IPS DF 6.9 (cell line): ENCODE results near the gene OPCML.

Source experiments
- DNase-seq: peaks from one replicate; pipeline ENCODE4 v3.0.0-alpha.2; 2013; ENCODE audit warnings: low read depth, low spot score
- H3K27ac ChIP-seq: one replicate; pipeline ENCODE4 v1.5.1; 2013; ENCODE audit warnings: low read length, control low read depth
- H3K27me3 ChIP-seq: 2 replicates; pipeline ENCODE4 v1.6.1; 2013; ENCODE audit warnings: mild to moderate bottlenecking, low read length; ENCODE audit not compliant: control insufficient read depth, insufficient read depth
- H3K36me3 ChIP-seq: 2 replicates; pipeline ENCODE4 v1.6.1; 2013; ENCODE audit warnings: low read length; ENCODE audit not compliant: control insufficient read depth, insufficient read depth
- H3K4me1 ChIP-seq: 2 replicates; pipeline ENCODE4 v1.6.1; 2013; ENCODE audit warnings: low read length; ENCODE audit not compliant: control insufficient read depth, insufficient read depth
- H3K4me3 ChIP-seq: 2 replicates; pipeline ENCODE4 v1.5.1; 2013; ENCODE audit warnings: mild to moderate bottlenecking, low read length
- H3K9me3 ChIP-seq: 2 replicates; pipeline ENCODE4 v1.6.1; 2013; ENCODE audit warnings: low read length, inconsistent platforms; ENCODE audit not compliant: control insufficient read depth, insufficient read depth
- WGBS: extraction: QIAGEN DNeasy Blood & Tissue Kit; methylation state at CpG from one replicate; pipeline ENCODE4 v1.1.7; 2013; ENCODE audit warnings: mixed read lengths, missing lambda C conversion rate; ENCODE audit not compliant: insufficient read length, insufficient coverage; 5-methylcytosine and 5-hydroxymethylcytosine counted together

OPCML gene

DNA sequence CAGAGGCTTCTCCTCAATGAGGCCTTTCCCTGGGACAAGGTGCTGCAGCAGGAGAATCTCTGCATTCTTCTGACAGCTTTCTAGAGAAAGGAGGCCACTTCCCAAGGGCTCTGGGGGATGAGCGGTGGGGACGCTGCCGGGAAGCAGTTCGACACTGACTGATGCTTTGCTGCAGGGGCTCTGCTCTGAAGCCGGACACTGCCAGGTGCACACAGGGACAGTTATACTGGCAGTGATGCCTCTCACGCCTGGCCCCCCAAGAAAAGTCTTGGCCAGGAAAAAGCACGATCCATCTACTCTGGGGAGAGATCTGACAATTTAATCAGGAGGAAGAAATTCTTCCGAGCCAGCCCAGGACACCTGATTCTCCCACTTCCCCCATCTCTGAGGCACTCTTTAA lies 456.9 kb downstream of the OPCML start:
- DNase-seq, result no peak
- Histone ChIP-seq H3K4me3 (no peak overlapping the region), H3K27ac (no peak overlapping the region), H3K27me3 (no peaks in the 10 kb centered on the region), H3K9me3 (no peaks in the 10 kb centered on the region), H3K4me1 (peaks cover 3% of the 10 kb centered on the region), H3K36me3 (no peaks in the 10 kb centered on the region)
- WGBS, result no CpG with 5 or more reads among the region's 8 CpGs

DNA sequence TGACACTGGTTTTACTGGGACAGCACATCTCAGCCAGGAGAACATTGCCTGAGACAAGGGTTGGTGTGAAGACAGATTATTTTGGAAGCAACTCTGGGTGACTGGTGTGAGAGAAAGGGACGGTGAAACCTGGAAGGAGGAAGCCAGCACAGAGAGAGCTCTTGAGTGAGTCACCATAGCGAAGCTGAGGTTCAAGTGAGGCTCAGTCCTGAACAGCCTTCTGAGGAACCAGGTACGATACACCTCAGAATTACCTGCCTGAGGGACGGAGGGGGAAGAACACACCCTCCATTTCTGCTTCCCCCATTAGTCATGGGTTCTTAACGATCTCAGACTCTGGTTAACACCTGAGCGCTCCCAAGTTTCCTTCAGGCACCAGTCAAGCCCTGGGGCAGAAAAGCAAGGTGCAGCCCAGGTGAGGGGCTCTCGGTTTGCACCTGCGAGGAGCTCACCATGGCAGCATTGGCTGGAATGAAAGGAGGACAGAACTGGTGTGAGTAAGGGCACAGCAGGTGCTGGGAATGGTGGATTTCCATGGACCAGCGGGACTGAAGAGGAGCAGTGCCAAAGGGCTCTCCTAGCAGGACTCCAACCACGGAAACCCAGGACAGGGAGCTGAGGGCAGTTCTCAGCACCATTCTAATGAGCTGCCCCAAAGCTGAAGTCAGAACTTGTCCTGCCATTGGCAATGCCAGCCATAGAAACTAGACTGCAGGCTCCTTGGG lies 459.3 kb downstream of the OPCML start:
- no peak for DNase-seq
- H3K27ac ChIP-seq, result no peak overlapping the region
- WGBS, result no CpG with 5 or more reads among the region's 10 CpGs

GRCh38 chr11:133072378-133072777 lies 459.9 kb downstream of the OPCML start:
- Histone ChIP-seq H3K27me3 (no peaks in the 10 kb centered on the region), H3K36me3 (no peaks in the 10 kb centered on the region), H3K27ac (no peak overlapping the region), H3K4me1 (peaks cover 5% of the 10 kb centered on the region; the same call in 1 of the 2 replicates), H3K4me3 (no peak overlapping the region), H3K9me3 (no peaks in the 10 kb centered on the region)
- DNase-seq, result no peak
- no CpG with 5 or more reads among the region's 7 CpGs for WGBS

More for the DNA sequence above, 459.3 kb downstream of the OPCML start:
- no peaks in the 10 kb centered on the region for H3K36me3 ChIP-seq
- no peaks in the 10 kb centered on the region for H3K27me3 ChIP-seq
- H3K4me1 ChIP-seq, result peaks cover 5% of the 10 kb centered on the region; the same call in 1 of the 2 replicates
- H3K4me3 ChIP-seq, result no peak overlapping the region
- H3K9me3 ChIP-seq, result no peaks in the 10 kb centered on the region

- no peaks in the 10 kb centered on the region for H3K36me3 ChIP-seq
- peaks cover 5% of the 10 kb centered on the region; the same call in 1 of the 2 replicates for H3K4me1 ChIP-seq
- no peak overlapping the region for H3K4me3 ChIP-seq
- no peaks in the 10 kb centered on the region for H3K27me3 ChIP-seq
- no peaks in the 10 kb centered on the region for H3K9me3 ChIP-seq
- no peak overlapping the region for H3K27ac ChIP-seq
- DNase-seq, result no peak
- no CpG with 5 or more reads among the region's 3 CpGs for WGBS
Measured at GRCh38 chr11:133070791-133071190, 461.5 kb downstream of the OPCML start.

GRCh38 chr11:133070021-133070713 lies 462.1 kb downstream of the OPCML start:
- no peak for DNase-seq
- no peak overlapping the region for H3K4me3 ChIP-seq
- peaks cover 5% of the 10 kb centered on the region; the same call in 1 of the 2 replicates for H3K4me1 ChIP-seq
- H3K36me3 ChIP-seq, result no peaks in the 10 kb centered on the region
- H3K27ac ChIP-seq, result no peak overlapping the region
- WGBS, result no CpG with 5 or more reads among the region's 11 CpGs
- no peaks in the 10 kb centered on the region for H3K27me3 ChIP-seq
- no peaks in the 10 kb centered on the region for H3K9me3 ChIP-seq

GRCh38 chr11:133065847-133066485 lies 466.3 kb downstream of the OPCML start:
- Histone ChIP-seq H3K9me3 (no peaks in the 10 kb centered on the region), H3K36me3 (no peaks in the 10 kb centered on the region), H3K4me3 (no peak overlapping the region), H3K27ac (no peak overlapping the region), H3K27me3 (no peaks in the 10 kb centered on the region), H3K4me1 (peaks cover 5% of the 10 kb centered on the region; the same call in 1 of the 2 replicates)
- DNase-seq, result no peak
- WGBS, result no CpG with 5 or more reads among the region's 13 CpGs

- no CpG with 5 or more reads among the region's 15 CpGs for WGBS
- Histone ChIP-seq H3K36me3 (no peaks in the 10 kb centered on the region), H3K4me3 (no peak overlapping the region; the same call in 1 of the 2 replicates)
Measured at GRCh38 chr11:133064961-133065360, 467.3 kb downstream of the OPCML start.

DNA sequence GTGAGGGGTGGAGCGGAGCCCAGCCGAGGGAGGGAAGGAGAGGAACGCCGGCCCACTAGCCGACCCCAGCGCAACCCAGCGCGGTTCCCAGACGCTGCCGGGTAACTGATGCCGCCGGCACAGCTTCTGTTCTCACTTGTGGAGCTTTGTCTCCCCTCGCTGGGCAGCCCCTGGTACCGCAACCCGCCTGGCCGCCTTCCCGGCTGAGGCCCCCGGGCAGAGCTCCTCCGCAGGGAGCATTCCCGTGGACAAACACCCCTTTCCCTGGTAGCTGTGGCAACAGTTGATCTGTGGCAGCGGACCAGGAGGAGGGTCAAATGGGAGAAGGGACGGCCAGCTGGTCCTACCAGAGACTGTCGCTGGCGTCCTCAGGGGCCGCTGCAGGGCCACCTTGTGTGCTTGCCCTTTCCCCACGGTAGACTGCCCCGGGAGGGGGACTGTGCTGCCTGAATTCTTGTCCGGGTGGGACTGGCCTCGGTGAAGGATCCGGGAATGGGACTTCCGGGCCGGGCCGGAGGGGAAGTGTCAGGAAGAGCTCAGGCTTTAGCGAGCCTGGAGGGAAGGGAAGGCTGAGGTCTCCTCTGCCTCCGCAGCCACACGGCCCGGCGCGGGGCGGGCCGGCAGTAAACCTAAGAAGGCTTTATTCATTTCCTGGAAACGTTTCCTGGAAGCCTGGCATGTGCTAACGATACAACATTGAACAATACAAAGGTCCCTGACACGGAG lies 468.0 kb downstream of the OPCML start:
- peak overlapping the region; percentile 46; the same call in 1 of the 2 replicates for H3K4me3 ChIP-seq
- peak; percentile 72 for DNase-seq
- H3K27ac ChIP-seq, result no peak overlapping the region
- no peaks in the 10 kb centered on the region for H3K4me1 ChIP-seq
- H3K9me3 ChIP-seq, result no peaks in the 10 kb centered on the region
- no peaks in the 10 kb centered on the region for H3K27me3 ChIP-seq
- no CpG with 5 or more reads among the region's 44 CpGs for WGBS
- H3K36me3 ChIP-seq, result no peaks in the 10 kb centered on the region

More at GRCh38 chr11:133064961-133065360, 467.3 kb downstream of the OPCML start:
- Histone ChIP-seq H3K27ac (no peak overlapping the region), H3K27me3 (no peaks in the 10 kb centered on the region), H3K4me1 (no peaks in the 10 kb centered on the region), H3K9me3 (no peaks in the 10 kb centered on the region)
- DNase-seq, result no peak

DNA sequence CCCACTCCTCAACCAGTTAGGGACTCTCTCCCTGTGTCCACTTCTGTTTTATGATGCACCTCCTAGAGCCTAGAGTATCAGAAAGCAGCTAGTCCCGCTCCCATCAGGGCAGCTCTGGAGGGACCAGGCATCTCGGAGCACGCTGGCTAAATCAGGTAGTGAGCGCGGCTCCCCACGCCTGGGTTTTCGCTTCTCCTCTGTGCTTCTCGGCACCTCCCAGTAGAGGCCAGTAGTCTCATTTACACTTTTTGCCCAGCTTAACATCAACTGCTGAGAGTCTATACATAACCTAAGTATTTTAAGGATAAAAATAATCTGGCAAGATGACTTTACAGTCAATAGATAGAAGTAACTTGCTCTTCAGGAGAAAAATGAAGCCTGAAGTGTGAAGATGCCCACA lies 473.8 kb downstream of the OPCML start:
- DNase-seq, result no peak
- Histone ChIP-seq H3K36me3 (no peaks in the 10 kb centered on the region), H3K4me1 (no peaks in the 10 kb centered on the region), H3K27ac (no peak overlapping the region), H3K27me3 (no peaks in the 10 kb centered on the region), H3K9me3 (no peaks in the 10 kb centered on the region), H3K4me3 (no peak overlapping the region)
- no CpG with 5 or more reads among the region's 8 CpGs for WGBS
